Fibroblast of mammary gland (primary cell): ENCODE measurements around the gene LYPD6.

Experiments
- DNase-seq: peaks from one replicate; pipeline ENCODE4 v3.0.0-alpha.2; 2010; ENCODE audit warnings: low read depth
- H3K4me3 ChIP-seq: 2 replicates; pipeline ENCODE4 v1.5.1; 2011; ENCODE audit warnings: low read depth, mild to moderate bottlenecking, low read length, moderate library complexity; ENCODE audit not compliant: control insufficient read depth
- CTCF ChIP-seq: conservative IDR thresholded peaks from 2 replicates; pipeline ENCODE4 v1.5.1; 2011; ENCODE audit warnings: low read depth, low read length, inconsistent platforms; ENCODE audit not compliant: control insufficient read depth, insufficient read depth

LYPD6 gene

GRCh38 chr2:149413487-149413886 is 83.1 kb downstream of the LYPD6 start:
- no peak for DNase-seq
- TF ChIP-seq CTCF: no peak

GRCh38 chr2:149415086-149415485 is 84.7 kb downstream of the LYPD6 start:
- DNase-seq: no peak
- no peak for TF ChIP-seq CTCF
- no peak overlapping the region for H3K4me3 ChIP-seq

More at GRCh38 chr2:149413487-149413886, 83.1 kb downstream of the LYPD6 start:
- no peak overlapping the region for H3K4me3 ChIP-seq

GRCh38 chr2:149418065-149418464 is 87.7 kb downstream of the LYPD6 start:
- no peak for DNase-seq
- no peak overlapping the region for H3K4me3 ChIP-seq
- TF ChIP-seq CTCF: no peak

GRCh38 chr2:149420053-149420963 is 89.9 kb downstream of the LYPD6 start:
- no peak for DNase-seq
- H3K4me3 ChIP-seq: no peak overlapping the region
- TF ChIP-seq CTCF: no peak

- no peak overlapping the region for H3K4me3 ChIP-seq
- no peak for DNase-seq
- no peak for TF ChIP-seq CTCF
Measured at GRCh38 chr2:149421791-149422190, 91.4 kb downstream of the LYPD6 start.

- TF ChIP-seq CTCF: no peak
- H3K4me3 ChIP-seq: no peak overlapping the region
- DNase-seq: no peak
Measured at GRCh38 chr2:149422337-149422990, 92.1 kb downstream of the LYPD6 start.

GRCh38 chr2:149422991-149423338 is 92.6 kb downstream of the LYPD6 start:
- no peak for DNase-seq
- no peak for TF ChIP-seq CTCF
- H3K4me3 ChIP-seq: no peak overlapping the region
